Naive thymus-derived CD4-positive, alpha-beta T cell (primary cell): ENCODE results near the gene RIOK3. TPM values are rescaled to one million over a fixed set of nuclear protein-coding genes. Genes with fewer than 3 reads are reported as not detected.
A peak's percentile ranks its signal among the peaks of the same experiment; 100 is the strongest.

Experiments
- ATAC-seq: fragments of 150-1000 bp; cut with Tn5 transposase; 2 replicates; pipeline ENCODE4 v1.10.0; 2021; ENCODE audit warnings: mild to moderate bottlenecking, moderate library complexity
- CTCF ChIA-PET: fragments of 350-600 bp; sonication (Branson Sonifier 250); formaldehyde crosslinking; loops from one replicate; lab custom pipeline; 2021; ENCODE audit warnings: antibody characterized with exemption; lab: Charles Lee
- POLR2A ChIA-PET: fragments of 350-600 bp; sonication (Branson Sonifier 250); formaldehyde crosslinking; loops from one replicate; lab custom pipeline; 2021; ENCODE audit warnings: antibody characterized with exemption, inconsistent platforms; lab: Charles Lee
- DNase-seq, 9 donors: peaks; one replicate each; pipeline versions ENCODE4 v3.0.0 to v3.0.0-alpha.2; 2020 to 2022; ENCODE audit warnings: mixed read lengths in 1 of 9
- H3K27ac ChIP-seq: one replicate; pipeline ENCODE4 v1.7.0; 2013; ENCODE audit warnings: mild to moderate bottlenecking, low read depth, low read length, moderate library complexity
- H3K27me3 ChIP-seq, 2 donors: one replicate each; pipeline ENCODE4 v1.7.0; 2013; ENCODE audit warnings: low read length in 2 of 2, mild to moderate bottlenecking in 2 of 2, moderate library complexity in 2 of 2; ENCODE audit not compliant: control insufficient read depth in 2 of 2, insufficient read depth in 2 of 2
- H3K36me3 ChIP-seq, 3 experiments: 1 replicate in 2 of 3; 2 replicates in 1 of 3; pipeline ENCODE4 v1.7.0; 2013; ENCODE audit warnings: low read length in 3 of 3, mild to moderate bottlenecking in 3 of 3, moderate library complexity in 1 of 3; ENCODE audit not compliant: insufficient read depth in 3 of 3, control insufficient read depth in 2 of 3
- H3K4me1 ChIP-seq, 2 donors: one replicate each; pipeline ENCODE4 v1.7.0; 2013; ENCODE audit warnings: low read length in 2 of 2, mild to moderate bottlenecking in 2 of 2, moderate library complexity in 1 of 2; ENCODE audit not compliant: control insufficient read depth in 2 of 2, insufficient read depth in 2 of 2
- H3K4me3 ChIP-seq: 2 replicates; pipeline ENCODE4 v1.7.0; 2013; ENCODE audit warnings: mild to moderate bottlenecking, low read length
- H3K9me3 ChIP-seq, 3 experiments: 1 replicate in 2 of 3; 2 replicates in 1 of 3; pipeline ENCODE4 v1.7.0; 2013; ENCODE audit warnings: low read length in 3 of 3; ENCODE audit not compliant: control insufficient read depth in 2 of 3
- H3K27ac Mint-ChIP-seq, 9 donors: one replicate each; pipeline ENCODE4 v1.8.0; 2020 to 2022; ENCODE audit warnings: mixed read lengths in 9 of 9, mild to moderate bottlenecking in 8 of 9, moderate library complexity in 5 of 9, inconsistent platforms in 2 of 9
- H3K27me3 Mint-ChIP-seq, 5 donors: one replicate each; pipeline ENCODE4 v1.8.0; 2021 to 2022; ENCODE audit warnings: mixed read lengths in 5 of 5, mild to moderate bottlenecking in 1 of 5
- H3K36me3 Mint-ChIP-seq, 5 donors: one replicate each; pipeline ENCODE4 v1.8.0; 2020 to 2022; ENCODE audit warnings: mixed read lengths in 5 of 5, mild to moderate bottlenecking in 3 of 5, inconsistent platforms in 1 of 5
- H3K4me1 Mint-ChIP-seq, 7 donors: one replicate each; pipeline ENCODE4 v1.8.0; 2020 to 2022; ENCODE audit warnings: mixed read lengths in 7 of 7, mild to moderate bottlenecking in 3 of 7, inconsistent platforms in 1 of 7
- H3K4me3 Mint-ChIP-seq, 10 donors: one replicate each; pipeline ENCODE4 v1.8.0; 2020 to 2022; ENCODE audit warnings: mild to moderate bottlenecking in 10 of 10, mixed read lengths in 10 of 10, moderate library complexity in 6 of 10, inconsistent platforms in 2 of 10
- H3K9me3 Mint-ChIP-seq, 11 donors: one replicate each; pipeline ENCODE4 v1.8.0; 2020 to 2022; ENCODE audit warnings: mixed read lengths in 11 of 11, mild to moderate bottlenecking in 4 of 11, inconsistent platforms in 1 of 11, moderate library complexity in 1 of 11
- intact Hi-C, 2 donors: fragments of 100-400 bp; cut with micrococcal nuclease; formaldehyde crosslinking; loops; one replicate each; pipeline ENCODE4 v1.15.1; 2023
- polyA plus RNA-seq, 2 donors: library from polyadenylated mRNA; unstranded; fragments of 300-500 nt; fragmentation: Illumina TruSeq; gene quantifications; one replicate each; pipeline ENCODE4 v1.2.3, GENCODE V29; 2021
- total RNA-seq, 6 experiments: library from RNA in 5 of 6; stranded (reverse) in 5 of 6; gene quantifications; 1 replicate in 5 of 6; 2 replicates in 1 of 6; pipeline ENCODE4 v1.2.3 and lab custom pipeline; 2021 to 2026

The RIOK3 gene
- total and polyA plus RNA-seq, 7 experiments from 2014 or later, result 31.3 to 153 (median 75.7) TPM

DNA sequence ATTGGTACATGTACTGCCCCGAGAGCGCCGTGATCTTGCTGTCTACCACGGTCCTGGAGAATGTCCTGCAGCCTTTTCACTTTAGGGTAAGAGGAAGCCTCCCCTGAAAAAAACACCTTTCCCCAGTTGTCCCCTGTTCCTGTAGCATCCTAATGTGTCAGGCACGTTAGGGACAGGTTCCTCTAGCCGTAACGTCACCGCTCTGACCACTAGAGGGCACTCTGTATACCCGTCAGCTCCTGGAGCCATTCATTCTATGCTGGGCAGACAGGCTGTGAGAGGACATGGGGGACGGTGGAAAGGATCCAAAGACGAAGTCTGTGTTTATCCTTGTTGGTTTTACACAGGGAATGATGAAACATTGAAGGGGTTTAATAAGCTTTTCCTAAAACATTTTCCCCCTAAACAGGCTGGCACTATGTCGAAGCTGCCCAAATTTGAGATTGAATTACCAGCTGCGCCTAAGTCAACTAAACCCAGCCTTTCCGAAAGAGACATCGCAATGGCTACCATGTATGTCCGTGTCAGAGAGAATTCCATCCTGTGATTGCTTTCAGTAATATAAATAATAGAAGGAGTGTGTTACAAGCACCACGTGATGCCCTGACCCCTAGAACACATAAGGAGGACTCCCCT is 62.9 kb downstream of the RIOK3 start:
- H3K27me3 ChIP-seq, result no peaks in the 10 kb centered on the region
- ATAC-seq (peak; percentile 99), DNase-seq (peak; percentile 39 to 76 (median 69))
- H3K9me3 ChIP-seq, result no peaks in the 10 kb centered on the region
- no peak overlapping the region for H3K27ac ChIP-seq
- Mint-ChIP-seq H3K4me3 (no peak overlapping the region), H3K27ac (peak overlapping the region; percentile 1 to 81 (median 66)), H3K9me3 (no peaks in the 10 kb centered on the region), H3K27me3 (no peaks in the 10 kb centered on the region), H3K36me3 (peaks cover 14 to 43% (median 27%) of the 10 kb centered on the region in 5 donors), H3K4me1 (peaks cover 7 to 37% (median 13%) of the 10 kb centered on the region in 7 donors)
- peaks cover 0 to 6% of the 10 kb centered on the region in 2 donors for H3K4me1 ChIP-seq
- intact Hi-C loops, result loop anchor here (1.0 to 5.0 kb wide), 10 partner anchors 12 to 603 kb away; partner anchors contain the start of genes NPC1 (in 1 of the 2) and RMC1 (in 1 of the 2)
- no peak overlapping the region for H3K4me3 ChIP-seq
- peaks cover 13 to 61% (median 33%) of the 10 kb centered on the region in 3 experiments for H3K36me3 ChIP-seq
- ChIA-PET CTCF (interaction anchor here (0.5 to 2.6 kb wide), 18 partner anchors 13 to 611 kb away, joined by 3 to 16 read pairs (median 4); partner anchors contain the start of gene NPC1), POLR2A (interaction anchor here (0.6 to 1.9 kb wide), 3 partner anchors 10 to 70 kb away, joined by 3 to 13 read pairs (median 5); partner anchors contain the start of gene NPC1)

DNA sequence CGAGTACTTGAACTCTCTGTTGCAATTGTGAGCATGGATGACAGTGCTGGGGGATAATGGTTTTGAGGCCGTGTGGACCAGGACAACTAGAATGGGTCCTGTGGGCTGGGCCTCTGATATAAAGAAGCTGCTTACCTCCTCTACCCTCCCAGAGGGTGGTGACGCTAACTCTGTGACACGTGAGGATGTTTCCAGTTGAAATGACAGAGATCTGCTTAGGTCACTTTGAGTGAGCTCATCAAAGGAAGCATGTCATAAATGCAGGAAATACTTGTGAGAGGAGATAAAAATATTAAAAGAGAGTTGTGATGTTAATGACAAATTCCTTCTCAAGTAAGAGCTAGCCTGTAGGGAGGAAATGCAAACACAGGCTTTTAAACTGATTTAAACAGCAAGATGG is 66.6 kb downstream of the RIOK3 start:
- Mint-ChIP-seq H3K27ac (peak overlapping the region in 3 of 9 donors; percentile 14 to 61 (median 51)), H3K27me3 (no peaks in the 10 kb centered on the region), H3K4me3 (no peak overlapping the region), H3K9me3 (no peaks in the 10 kb centered on the region), H3K4me1 (peaks cover 0 to 16% (median 5%) of the 10 kb centered on the region in 7 donors), H3K36me3 (peaks cover 4 to 65% (median 34%) of the 10 kb centered on the region in 5 donors)
- ChIA-PET CTCF (no interaction called here), POLR2A (no interaction called here)
- no peak overlapping the region for H3K27ac ChIP-seq
- no peaks in the 10 kb centered on the region for H3K27me3 ChIP-seq
- no peaks in the 10 kb centered on the region for H3K9me3 ChIP-seq
- no peak for ATAC-seq
- no peak for DNase-seq
- no peak overlapping the region for H3K4me3 ChIP-seq
- peaks cover 30 to 85% (median 48%) of the 10 kb centered on the region in 3 experiments for H3K36me3 ChIP-seq
- no peaks in the 10 kb centered on the region for H3K4me1 ChIP-seq
- intact Hi-C loops, result loop anchor here in 1 of 2 donors (5.0 kb wide), 1 partner anchor 398 kb away; no protein-coding TSS in a partner anchor

DNA sequence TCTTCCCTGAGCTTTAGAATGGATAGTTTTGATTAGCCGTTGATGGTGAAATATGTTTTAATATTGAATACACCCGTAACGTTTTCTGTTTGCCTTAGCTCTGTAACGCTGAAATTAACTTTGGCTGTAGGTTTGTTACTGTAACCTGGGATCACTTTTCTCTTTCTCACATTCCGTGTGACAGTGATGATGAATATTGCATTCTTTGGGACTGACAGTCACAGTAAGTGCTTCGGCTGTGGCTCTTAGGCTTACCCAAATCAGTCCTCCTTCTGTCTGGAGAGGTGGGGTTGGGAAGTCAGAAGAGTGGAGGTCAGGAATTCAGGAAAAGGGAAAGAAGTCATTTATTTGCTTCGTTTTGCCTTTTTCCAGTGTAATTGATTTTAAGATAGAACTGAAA is 68.2 kb downstream of the RIOK3 start:
- Histone ChIP-seq H3K4me1 (no peaks in the 10 kb centered on the region), H3K27me3 (no peaks in the 10 kb centered on the region), H3K9me3 (no peaks in the 10 kb centered on the region), H3K36me3 (peaks cover 37 to 88% (median 52%) of the 10 kb centered on the region in 3 experiments), H3K4me3 (no peak overlapping the region), H3K27ac (no peak overlapping the region)
- no peak for DNase-seq
- Mint-ChIP-seq H3K27ac (no peak overlapping the region), H3K4me3 (no peak overlapping the region), H3K9me3 (no peaks in the 10 kb centered on the region), H3K27me3 (no peaks in the 10 kb centered on the region), H3K36me3 (peaks cover 9 to 60% (median 34%) of the 10 kb centered on the region in 5 donors), H3K4me1 (peaks cover 0 to 5% (median 0%) of the 10 kb centered on the region in 7 donors)
- ChIA-PET CTCF (interaction anchor here (0.7 kb wide), 1 partner anchor 16 kb away, joined by 3 read pairs; no protein-coding TSS in a partner anchor), POLR2A (interaction anchor here (0.5 kb wide), 1 partner anchor 49 kb away, joined by 5 read pairs; no protein-coding TSS in a partner anchor)
- ATAC-seq, result no peak
- intact Hi-C loops, result no loop called here

DNA sequence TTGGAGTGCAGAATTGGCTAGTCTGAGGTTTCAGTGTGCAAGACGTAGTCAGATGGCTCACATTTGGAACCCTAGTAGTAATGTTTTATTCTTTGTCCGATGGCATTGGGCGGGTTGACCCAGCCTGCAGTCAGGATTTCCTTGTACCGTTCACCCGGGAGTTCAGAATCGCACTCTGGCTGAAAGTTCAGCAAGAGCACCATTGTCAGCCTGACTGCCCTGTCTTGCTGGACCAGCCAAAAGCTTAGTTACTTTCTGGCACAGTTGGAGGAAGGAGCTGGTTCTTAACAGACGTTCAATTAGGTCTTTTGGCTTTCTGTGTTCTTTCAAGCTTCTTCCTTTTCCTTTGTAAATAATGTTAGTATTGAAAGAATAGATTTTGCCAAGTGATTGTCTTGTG is 68.8 kb downstream of the RIOK3 start:
- ATAC-seq, result no peak
- Mint-ChIP-seq H3K27ac (peak overlapping the region in 1 of 9 donors; percentile 78), H3K4me3 (no peak overlapping the region), H3K36me3 (peaks cover 9 to 65% (median 34%) of the 10 kb centered on the region in 5 donors), H3K9me3 (no peaks in the 10 kb centered on the region), H3K27me3 (no peaks in the 10 kb centered on the region), H3K4me1 (peaks cover 0 to 5% (median 0%) of the 10 kb centered on the region in 7 donors)
- peaks cover 39 to 93% (median 58%) of the 10 kb centered on the region in 3 experiments for H3K36me3 ChIP-seq
- H3K9me3 ChIP-seq, result no peaks in the 10 kb centered on the region
- no peaks in the 10 kb centered on the region for H3K4me1 ChIP-seq
- POLR2A ChIA-PET, result interaction anchor here (0.6 kb wide), 1 partner anchor 60 kb away, joined by 4 read pairs; no protein-coding TSS in a partner anchor
- H3K4me3 ChIP-seq, result no peak overlapping the region
- H3K27me3 ChIP-seq, result no peaks in the 10 kb centered on the region
- CTCF ChIA-PET, result no interaction called here
- DNase-seq, result no peak
- intact Hi-C loops, result no loop called here
- no peak overlapping the region for H3K27ac ChIP-seq

DNA sequence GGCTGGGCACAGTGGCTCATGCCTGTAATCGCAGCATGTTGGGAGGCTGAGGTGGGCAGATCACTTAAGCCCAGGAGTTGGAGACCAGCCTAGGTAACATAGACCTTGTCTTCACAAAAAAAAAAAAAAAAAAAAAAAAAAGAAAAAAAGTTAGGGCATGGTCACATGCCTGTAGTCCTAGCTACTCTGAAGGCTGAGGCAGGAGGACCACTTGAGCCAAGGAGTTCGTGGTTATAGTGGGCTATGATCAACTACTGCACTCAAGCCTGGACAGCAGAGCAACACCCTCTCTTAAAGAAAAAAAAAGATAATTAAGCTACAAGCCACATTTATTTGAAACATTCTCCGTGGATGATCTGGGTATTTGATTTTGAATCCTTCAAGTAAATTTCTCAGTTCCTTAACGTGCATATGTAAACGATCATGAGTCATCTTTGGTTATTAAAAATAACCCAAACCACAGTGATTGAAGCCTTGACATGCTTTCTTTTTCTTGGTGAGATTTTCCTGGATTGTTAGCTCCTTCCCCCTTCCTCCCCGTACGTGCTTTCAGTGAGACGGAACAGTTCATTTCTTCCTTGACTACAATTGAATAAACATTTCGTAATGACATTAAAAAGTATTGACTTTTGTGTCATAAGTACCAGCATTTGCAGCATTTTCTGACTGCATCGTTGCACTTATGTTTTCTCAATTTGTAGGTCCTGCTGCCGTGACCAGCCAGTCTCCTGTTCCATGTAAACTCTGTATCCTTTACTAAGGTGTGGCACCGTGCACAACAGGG is 70.5 kb downstream of the RIOK3 start:
- ATAC-seq (no peak), DNase-seq (no peak)
- no peaks in the 10 kb centered on the region for H3K27me3 Mint-ChIP-seq
- ChIA-PET POLR2A (interaction anchor here (0.7 kb wide), 1 partner anchor 85 kb away, joined by 9 read pairs; no protein-coding TSS in a partner anchor), CTCF (interaction anchor here (0.9 kb wide), 1 partner anchor 70 kb away, joined by 8 read pairs; no protein-coding TSS in a partner anchor)
- Histone ChIP-seq H3K27ac (no peak overlapping the region), H3K36me3 (peaks cover 31 to 94% (median 63%) of the 10 kb centered on the region in 3 experiments), H3K9me3 (no peaks in the 10 kb centered on the region), H3K4me3 (no peak overlapping the region), H3K4me1 (no peaks in the 10 kb centered on the region), H3K27me3 (no peaks in the 10 kb centered on the region)
- intact Hi-C loops, result no loop called here
- H3K36me3 Mint-ChIP-seq, result peaks cover 9 to 65% (median 39%) of the 10 kb centered on the region in 5 donors
- peak overlapping the region in 1 of 9 donors; percentile 2 for H3K27ac Mint-ChIP-seq
- peaks cover 0 to 5% (median 0%) of the 10 kb centered on the region in 7 donors for H3K4me1 Mint-ChIP-seq
- H3K9me3 Mint-ChIP-seq, result no peaks in the 10 kb centered on the region
- H3K4me3 Mint-ChIP-seq, result no peak overlapping the region

DNA sequence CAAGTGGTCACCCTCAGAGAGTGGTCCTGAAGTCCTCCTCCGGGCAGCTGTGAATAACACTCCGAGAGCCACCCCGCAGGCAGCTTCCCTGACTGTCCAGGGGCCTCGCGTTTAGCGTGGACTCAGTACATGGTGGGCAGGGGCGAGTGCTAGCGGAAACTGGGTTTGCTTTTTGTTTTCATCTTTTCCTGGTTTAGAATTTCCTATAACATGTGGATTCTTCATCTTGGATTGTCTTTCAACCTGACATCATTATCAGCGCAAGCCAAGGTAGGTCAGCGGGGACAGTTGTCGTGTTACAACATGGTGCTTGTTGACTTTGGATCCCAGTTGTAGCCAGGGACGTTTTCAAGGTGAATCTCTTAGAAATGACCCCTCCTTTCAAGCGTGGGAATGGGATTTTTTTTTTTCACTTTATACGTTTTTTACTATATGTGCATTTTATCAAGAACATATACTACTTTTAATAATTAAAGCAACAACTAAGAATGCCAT is 71.2 kb downstream of the RIOK3 start:
- H3K4me3 Mint-ChIP-seq, result no peak overlapping the region
- DNase-seq (no peak), ATAC-seq (no peak)
- no peaks in the 10 kb centered on the region for H3K27me3 ChIP-seq
- ChIA-PET POLR2A (interaction anchor here (1.1 kb wide), 1 partner anchor 32 kb away, joined by 4 read pairs; no protein-coding TSS in a partner anchor), CTCF (no interaction called here)
- peaks cover 0 to 7% (median 0%) of the 10 kb centered on the region in 7 donors for H3K4me1 Mint-ChIP-seq
- H3K27me3 Mint-ChIP-seq, result no peaks in the 10 kb centered on the region
- no peak overlapping the region for H3K27ac ChIP-seq
- H3K9me3 Mint-ChIP-seq, result no peaks in the 10 kb centered on the region
- H3K4me1 ChIP-seq, result no peaks in the 10 kb centered on the region
- no peak overlapping the region for H3K4me3 ChIP-seq
- intact Hi-C loops, result no loop called here
- H3K9me3 ChIP-seq, result no peaks in the 10 kb centered on the region
- no peak overlapping the region for H3K27ac Mint-ChIP-seq
- peaks cover 9 to 64% (median 35%) of the 10 kb centered on the region in 5 donors for H3K36me3 Mint-ChIP-seq
- peaks cover 26 to 94% (median 57%) of the 10 kb centered on the region in 3 experiments for H3K36me3 ChIP-seq
